Colonic mucosa (tissue), 4 donors: ENCODE measurements around the gene UGCG. TPM values are rescaled to one million over a fixed set of nuclear protein-coding genes. Genes with fewer than 3 reads are reported as not detected.

Experiments
- DNase-seq: peaks from one replicate; pipeline ENCODE4 v3.0.0-alpha.2; 2020
- H3K27ac ChIP-seq: fragments of 200-600 bp; one replicate; pipeline ENCODE4 v1.8.0; 2021
- H3K27me3 ChIP-seq: fragments of 200-600 bp; one replicate; pipeline ENCODE4 v1.8.0; 2021
- H3K36me3 ChIP-seq: fragments of 200-600 bp; one replicate; pipeline ENCODE4 v1.8.0; 2021
- H3K4me1 ChIP-seq: fragments of 200-600 bp; one replicate; pipeline ENCODE4 v1.8.0; 2021; ENCODE audit warnings: mild to moderate bottlenecking
- H3K4me3 ChIP-seq: fragments of 200-600 bp; one replicate; pipeline ENCODE4 v1.8.0; 2021
- H3K9ac ChIP-seq, 2 donors: one replicate each; pipeline ENCODE4 v1.7.0; 2013; ENCODE audit warnings: control low read depth in 2 of 2, low read depth in 2 of 2, low read length in 2 of 2
- H3K9me3 ChIP-seq: fragments of 200-600 bp; one replicate; pipeline ENCODE4 v1.8.0; 2021
- intact Hi-C: fragments of 100-400 bp; cut with DNase I; formaldehyde crosslinking; loops from one replicate; pipeline ENCODE4 v1.14.1; 2022
- total RNA-seq, 2 donors: library from RNA; stranded (reverse); fragmentation: NEBNext Ultra II Directional in 1 of 2; extraction: Animal tissue kit (Norgen Biotek cat#: 25700) in 1 of 2; gene quantifications; one replicate each; pipeline ENCODE4 v1.2.1, GENCODE V29; 2021
- TF ChIP-seq, protein P1 (sequence below): fragments of 200-600 bp; IDR thresholded peaks from one replicate; pipeline ENCODE4 v1.8.0; 2022; ENCODE audit warnings: antibody characterized with exemption, mild to moderate bottlenecking
- donor health status: healthy.
- donor health status: DM: no; HTN: no; CAD: no.
- donor health status: DM: no; HTN: no; CAD: no.

UGCG gene
- total RNA-seq, 2 donors from 2014 or later: 17.6 to 56.1 TPM

GRCh38 chr9:111928359-111928720, 31.7 kb downstream of the UGCG start:
- intact Hi-C loops: no loop called here
- DNase-seq: no peak
- Histone ChIP-seq H3K36me3 (peaks cover 14% of the 10 kb centered on the region), H3K4me3 (no peak overlapping the region), H3K9me3 (no peaks in the 10 kb centered on the region), H3K27ac (peak overlapping the region; percentile 6), H3K4me1 (no peaks in the 10 kb centered on the region), H3K27me3 (no peaks in the 10 kb centered on the region), H3K9ac (no peak overlapping the region)
- TF ChIP-seq, protein P1, sequence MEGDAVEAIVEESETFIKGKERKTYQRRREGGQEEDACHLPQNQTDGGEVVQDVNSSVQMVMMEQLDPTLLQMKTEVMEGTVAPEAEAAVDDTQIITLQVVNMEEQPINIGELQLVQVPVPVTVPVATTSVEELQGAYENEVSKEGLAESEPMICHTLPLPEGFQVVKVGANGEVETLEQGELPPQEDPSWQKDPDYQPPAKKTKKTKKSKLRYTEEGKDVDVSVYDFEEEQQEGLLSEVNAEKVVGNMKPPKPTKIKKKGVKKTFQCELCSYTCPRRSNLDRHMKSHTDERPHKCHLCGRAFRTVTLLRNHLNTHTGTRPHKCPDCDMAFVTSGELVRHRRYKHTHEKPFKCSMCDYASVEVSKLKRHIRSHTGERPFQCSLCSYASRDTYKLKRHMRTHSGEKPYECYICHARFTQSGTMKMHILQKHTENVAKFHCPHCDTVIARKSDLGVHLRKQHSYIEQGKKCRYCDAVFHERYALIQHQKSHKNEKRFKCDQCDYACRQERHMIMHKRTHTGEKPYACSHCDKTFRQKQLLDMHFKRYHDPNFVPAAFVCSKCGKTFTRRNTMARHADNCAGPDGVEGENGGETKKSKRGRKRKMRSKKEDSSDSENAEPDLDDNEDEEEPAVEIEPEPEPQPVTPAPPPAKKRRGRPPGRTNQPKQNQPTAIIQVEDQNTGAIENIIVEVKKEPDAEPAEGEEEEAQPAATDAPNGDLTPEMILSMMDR: no peak

- no peak for DNase-seq
- TF ChIP-seq, protein P1: no peak
- H3K4me3 ChIP-seq: no peak overlapping the region
- H3K27ac ChIP-seq: no peak overlapping the region
- H3K4me1 ChIP-seq: no peaks in the 10 kb centered on the region
- intact Hi-C loops: no loop called here
- H3K9ac ChIP-seq: no peak overlapping the region
- H3K36me3 ChIP-seq: peaks cover 14% of the 10 kb centered on the region
- no peaks in the 10 kb centered on the region for H3K9me3 ChIP-seq
- no peaks in the 10 kb centered on the region for H3K27me3 ChIP-seq
Observed at GRCh38 chr9:111934747-111935146, 38.1 kb downstream of the UGCG start.

DNA sequence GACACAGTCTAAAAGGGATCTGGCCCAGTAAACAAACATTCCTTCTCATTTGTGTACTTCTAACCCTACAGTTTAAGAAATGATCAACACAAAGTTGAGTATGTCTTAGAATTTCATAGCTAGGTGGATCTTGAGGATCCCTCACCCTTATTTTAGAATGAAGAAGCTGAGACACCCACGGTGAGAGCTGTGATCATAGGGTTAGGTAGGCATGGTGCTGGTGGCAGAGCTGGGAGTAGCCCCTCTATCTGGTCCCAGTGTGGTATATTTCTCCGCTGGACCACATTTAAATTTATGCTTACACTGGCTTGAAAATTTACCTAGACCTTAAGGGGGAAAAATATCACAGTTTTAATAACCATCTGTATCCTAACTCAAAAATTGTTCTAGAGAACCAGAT, 39.8 kb downstream of the UGCG start:
- H3K27ac ChIP-seq: no peak overlapping the region
- intact Hi-C loops: no loop called here

GRCh38 chr9:111937301-111937700, 40.7 kb downstream of the UGCG start:
- Histone ChIP-seq H3K27me3 (no peaks in the 10 kb centered on the region), H3K4me1 (no peaks in the 10 kb centered on the region), H3K4me3 (no peak overlapping the region), H3K27ac (peak overlapping the region; percentile 50), H3K9ac (no peak overlapping the region), H3K9me3 (no peaks in the 10 kb centered on the region), H3K36me3 (peaks cover 5% of the 10 kb centered on the region)
- TF ChIP-seq, protein P1: no peak
- intact Hi-C loops: no loop called here
- DNase-seq: no peak

More for the DNA sequence above, 39.8 kb downstream of the UGCG start:
- Histone ChIP-seq H3K9ac (no peak overlapping the region), H3K4me3 (no peak overlapping the region), H3K27me3 (no peaks in the 10 kb centered on the region), H3K4me1 (no peaks in the 10 kb centered on the region), H3K36me3 (peaks cover 14% of the 10 kb centered on the region), H3K9me3 (no peaks in the 10 kb centered on the region)
- TF ChIP-seq, protein P1: no peak
- no peak for DNase-seq

GRCh38 chr9:111937781-111938426, 41.3 kb downstream of the UGCG start:
- no peaks in the 10 kb centered on the region for H3K4me1 ChIP-seq
- intact Hi-C loops: no loop called here
- no peak overlapping the region for H3K4me3 ChIP-seq

More at GRCh38 chr9:111937781-111938426, 41.3 kb downstream of the UGCG start:
- peak; percentile 39 for DNase-seq
- Histone ChIP-seq H3K9ac (no peak overlapping the region), H3K27ac (peak overlapping the region; percentile 50), H3K36me3 (no peaks in the 10 kb centered on the region), H3K27me3 (no peaks in the 10 kb centered on the region), H3K9me3 (no peaks in the 10 kb centered on the region)
- TF ChIP-seq, protein P1: no peak
